Neural cell (in vitro differentiated cells): ENCODE results near the gene WBP1.
A peak's percentile ranks its signal among the peaks of the same experiment; 100 is the strongest.

ENCODE experiments used
- CTCF ChIP-seq: fragments of 450-650 bp; IDR thresholded peaks from 2 replicates; pipeline ENCODE4 v1.5.1; 2014; ENCODE audit warnings: antibody characterized with exemption, mild to moderate bottlenecking, moderate library complexity; ENCODE audit not compliant: poor library complexity, severe bottlenecking
- EP300 ChIP-seq: fragments of 450-650 bp; conservative IDR thresholded peaks from 2 replicates; pipeline ENCODE4 v1.6.1; 2014; ENCODE audit warnings: antibody characterized with exemption, mild to moderate bottlenecking, moderate library complexity; ENCODE audit not compliant: poor library complexity, severe bottlenecking
- EZH2 ChIP-seq: fragments of 200-600, 300-800 bp; shearing (Covaris generic), sonication (generic); IDR thresholded peaks from 2 replicates; pipeline ENCODE4 v1.6.1; 2014; ENCODE audit warnings: antibody characterized with exemption, low read length, borderline replicate concordance, mild to moderate bottlenecking; ENCODE audit not compliant: insufficient read depth, poor library complexity, severe bottlenecking
- POLR2AphosphoS5 ChIP-seq: IDR thresholded peaks from 2 replicates; pipeline ENCODE4 v1.6.1; 2012
- RAD21 ChIP-seq: fragments of 450-650 bp; conservative IDR thresholded peaks from 2 replicates; pipeline ENCODE4 v1.6.1; 2014; ENCODE audit warnings: antibody characterized with exemption, mild to moderate bottlenecking, moderate library complexity
- REST ChIP-seq: IDR thresholded peaks from 2 replicates; pipeline ENCODE4 v1.6.1; 2012; ENCODE audit warnings: borderline replicate concordance
- SMC3 ChIP-seq: fragments of 450-650 bp; conservative IDR thresholded peaks from 2 replicates; pipeline ENCODE4 v1.6.1; 2014; ENCODE audit warnings: antibody characterized with exemption, mild to moderate bottlenecking, moderate library complexity; ENCODE audit not compliant: poor library complexity
- TAF1 ChIP-seq: IDR thresholded peaks from 2 replicates; pipeline ENCODE4 v1.6.1; 2012; ENCODE audit warnings: low read depth

- no peak for TF ChIP-seq CTCF
- TF ChIP-seq RAD21, result no peak
- TF ChIP-seq EP300, result no peak
- TF ChIP-seq EZH2, result peak; percentile 71
- TF ChIP-seq TAF1, result no peak
- TF ChIP-seq POLR2AphosphoS5, result no peak
- no peak for TF ChIP-seq REST
- TF ChIP-seq SMC3, result no peak
Observed at GRCh38 chr2:74499940-74500577, 41.8 kb downstream of the WBP1 start.
